G401 (cell line): ENCODE measurements around the gene THY1. TPM values are rescaled to one million over a fixed set of nuclear protein-coding genes. Genes with fewer than 3 reads are reported as not detected.
"Not testable (repeated sequence)": the region's sequence is repeated elsewhere in the genome, so short reads cannot be mapped to it uniquely, and the experiment has no call there.

Experiments
- DNase-seq: peaks from one replicate; pipeline ENCODE4 v3.0.0-alpha.2; 2015; ENCODE audit warnings: low spot score
- in situ Hi-C: cut with HindIII; loops from 2 replicates; pipeline ENCODE4 v1.10.0; 2016; ENCODE audit warnings: low sequenced_read_pairs, mixed read lengths
- total RNA-seq: library from RNA; depleted of rRNA; stranded (reverse); fragments of >200 nt; shearing (Covaris generic); gene quantifications from 2 replicates; pipeline ENCODE4 v1.2.3, GENCODE V29; 2014

Gene THY1
- total RNA-seq, 1 experiment from 2014 or later = 57.4 TPM

- no peak for DNase-seq
- in situ Hi-C loops = no loop called here
Measured at GRCh38 chr11:119421351-119421750, 1.6 kb downstream of the THY1 start.

DNA sequence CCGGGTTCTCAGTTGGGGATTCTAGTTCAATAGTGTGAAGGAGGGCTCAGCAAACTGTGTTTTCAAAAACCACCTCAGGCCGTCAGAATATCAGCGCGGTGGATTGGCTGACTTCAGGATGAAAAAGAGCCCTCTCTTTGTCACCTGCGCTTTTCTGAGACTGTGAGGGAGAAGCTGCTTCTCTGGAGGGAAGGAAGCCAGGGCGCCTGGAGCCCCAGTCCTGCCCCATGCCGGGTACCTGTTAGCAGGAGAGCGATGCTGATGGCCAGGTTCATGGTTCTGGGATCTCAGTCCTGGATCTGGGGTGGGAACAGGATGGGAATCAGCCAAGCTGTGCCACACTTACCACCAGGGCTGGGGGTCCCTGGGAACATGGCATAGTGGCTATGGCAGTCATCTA is 2.3 kb downstream of the THY1 start:
- DNase-seq = no peak
- in situ Hi-C loops = no loop called here

DNA sequence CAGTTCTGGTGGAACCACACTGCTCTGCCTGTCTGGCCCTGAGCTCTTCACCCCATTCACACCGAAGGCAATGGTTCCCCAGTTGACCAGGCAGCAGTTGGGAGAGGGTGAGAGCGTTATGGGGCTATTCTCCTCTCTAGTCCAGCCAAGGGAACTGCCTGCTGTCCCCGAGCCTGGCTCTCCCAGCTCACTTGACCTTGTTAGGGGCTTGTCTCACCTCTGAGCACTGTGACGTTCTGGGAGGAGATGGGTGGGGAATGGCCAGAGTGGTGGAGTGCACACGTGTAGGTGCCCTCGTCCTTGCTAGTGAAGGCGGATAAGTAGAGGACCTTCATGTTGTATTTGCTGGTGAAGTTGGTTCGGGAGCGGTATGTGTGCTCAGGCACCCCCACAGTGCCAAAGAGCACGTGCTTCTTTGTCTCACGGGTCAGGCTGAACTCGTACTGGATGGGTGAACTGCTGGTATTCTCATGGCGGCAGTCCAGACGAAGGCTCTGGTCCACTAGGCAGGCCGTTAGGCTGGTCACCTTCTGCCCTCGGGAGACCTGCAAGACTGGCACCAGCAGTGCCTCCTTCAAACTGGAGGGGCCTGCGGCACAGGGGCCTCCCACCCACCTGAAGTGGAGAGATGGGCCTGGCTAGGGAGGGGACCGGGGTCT is 3.0 kb downstream of the THY1 start:
- in situ Hi-C loops = no loop called here

GRCh38 chr11:119419246-119419645 is 3.7 kb downstream of the THY1 start:
- in situ Hi-C loops = no loop called here
- DNase-seq = no peak

More for the DNA sequence above, 3.0 kb downstream of the THY1 start:
- DNase-seq = no peak

DNA sequence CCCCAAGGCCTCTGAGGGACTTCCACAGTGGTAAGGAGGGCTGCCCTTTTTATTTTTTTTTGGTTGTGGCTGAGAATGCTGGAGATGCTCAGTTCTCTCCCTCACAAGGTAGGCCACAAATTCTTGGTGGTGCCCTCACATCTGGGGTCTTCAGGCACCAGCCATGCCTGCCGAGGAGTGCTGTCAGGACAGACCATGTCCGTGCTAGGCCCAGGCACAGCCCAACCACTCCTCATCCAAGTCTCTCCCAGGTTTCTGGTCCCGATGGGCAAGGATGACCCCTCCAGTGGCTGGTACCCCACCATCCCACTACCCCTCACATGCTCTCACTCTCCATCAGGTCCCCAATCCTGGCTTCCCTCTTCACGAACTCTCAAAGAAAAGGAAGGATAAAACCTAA is 4.2 kb downstream of the THY1 start:
- in situ Hi-C loops = no loop called here

DNA sequence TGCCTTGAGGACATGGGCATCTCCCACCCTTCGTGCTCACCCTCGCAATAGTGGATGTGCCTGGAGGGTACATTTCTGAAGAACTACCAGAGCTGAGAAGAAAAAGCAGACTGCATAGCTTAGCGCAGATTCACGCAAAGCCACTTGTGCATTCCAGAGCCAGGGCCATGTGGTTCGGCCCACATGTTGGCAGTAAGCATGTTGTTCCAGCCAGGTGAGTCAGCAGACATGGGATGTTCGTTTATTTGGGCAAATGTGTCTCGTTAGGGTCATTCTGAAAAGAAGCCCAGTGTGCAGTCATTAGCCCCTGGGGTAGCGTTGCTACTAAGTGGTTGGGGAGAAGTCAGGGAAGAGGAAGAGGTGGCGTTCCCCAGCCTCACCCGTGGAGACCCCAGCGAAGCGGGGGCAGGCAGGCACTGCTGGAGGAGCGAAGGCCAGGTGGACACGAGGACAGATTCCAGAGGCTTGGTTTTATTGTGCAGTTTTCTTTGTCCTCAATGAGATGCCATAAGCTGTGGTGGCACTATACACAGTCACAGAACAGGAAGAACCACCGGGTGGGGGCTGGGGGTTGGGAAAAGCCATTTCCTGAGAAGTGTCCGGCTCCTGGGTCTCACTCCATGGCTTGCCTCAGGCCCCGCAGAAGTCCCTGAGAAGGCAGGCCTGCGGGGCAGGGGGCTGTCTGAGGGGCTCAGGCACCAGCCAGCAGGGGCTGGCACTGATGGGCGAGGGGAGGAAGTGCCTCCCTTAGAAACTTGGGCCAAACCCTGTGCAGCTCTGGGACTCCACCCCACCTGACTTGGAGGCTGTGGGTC is 5.0 kb downstream of the THY1 start:
- DNase-seq = peak; percentile 13
- in situ Hi-C loops = no loop called here

More for the DNA sequence above, 4.2 kb downstream of the THY1 start:
- no peak for DNase-seq

- in situ Hi-C loops = no loop called here
- no peak for DNase-seq
Measured at GRCh38 chr11:119416606-119417580, 6.1 kb downstream of the THY1 start.

GRCh38 chr11:119415966-119416365 is 7.0 kb downstream of the THY1 start:
- in situ Hi-C loops = no loop called here
- DNase-seq = no peak

GRCh38 chr11:119415517-119415916 is 7.5 kb downstream of the THY1 start:
- no peak for DNase-seq
- in situ Hi-C loops = no loop called here

- DNase-seq = no peak
- in situ Hi-C loops = no loop called here
Measured at GRCh38 chr11:119414734-119415133, 8.2 kb downstream of the THY1 start.

DNA sequence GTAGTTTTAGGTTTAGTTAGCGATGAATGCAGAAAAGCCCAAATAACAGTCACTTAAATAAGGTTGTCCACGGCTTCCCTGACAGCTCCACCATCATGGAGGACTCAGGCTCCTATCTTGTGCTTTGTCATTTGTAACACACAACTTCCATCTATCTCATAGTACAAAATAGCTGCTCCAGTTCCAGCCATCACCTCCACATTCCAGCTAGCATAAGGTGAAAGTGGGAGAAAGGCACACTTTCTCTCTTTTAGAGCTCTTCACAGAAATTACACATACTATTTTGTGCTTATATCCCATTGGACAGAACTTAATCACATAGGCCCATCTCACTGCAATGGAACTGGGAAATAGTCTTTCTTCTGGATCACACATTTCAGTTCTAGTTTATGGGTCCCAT is 8.7 kb downstream of the THY1 start:
- no peak for DNase-seq
- in situ Hi-C loops = no loop called here

GRCh38 chr11:119412072-119412471 is 10.9 kb downstream of the THY1 start:
- in situ Hi-C loops = no loop called here
- DNase-seq = no peak

DNA sequence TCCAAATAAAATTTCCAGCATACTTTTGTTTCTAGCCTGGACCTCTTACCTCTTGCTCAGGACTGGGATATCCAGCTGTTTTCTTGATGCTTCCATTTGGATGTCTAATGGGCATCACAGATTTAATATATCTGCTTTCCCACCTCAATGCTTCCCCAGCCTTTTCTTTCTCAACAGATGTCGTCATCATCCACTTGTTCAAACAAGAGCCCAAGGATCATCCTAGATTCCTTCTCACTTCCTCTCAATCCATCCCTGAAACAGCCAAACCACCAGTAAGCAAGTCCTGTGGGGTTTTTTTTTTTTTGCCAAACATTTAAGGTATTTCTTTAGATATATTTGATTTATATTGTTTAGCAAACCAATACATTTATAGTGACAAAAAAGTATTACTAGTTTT is 12.5 kb downstream of the THY1 start:
- no peak for DNase-seq
- in situ Hi-C loops = no loop called here

DNA sequence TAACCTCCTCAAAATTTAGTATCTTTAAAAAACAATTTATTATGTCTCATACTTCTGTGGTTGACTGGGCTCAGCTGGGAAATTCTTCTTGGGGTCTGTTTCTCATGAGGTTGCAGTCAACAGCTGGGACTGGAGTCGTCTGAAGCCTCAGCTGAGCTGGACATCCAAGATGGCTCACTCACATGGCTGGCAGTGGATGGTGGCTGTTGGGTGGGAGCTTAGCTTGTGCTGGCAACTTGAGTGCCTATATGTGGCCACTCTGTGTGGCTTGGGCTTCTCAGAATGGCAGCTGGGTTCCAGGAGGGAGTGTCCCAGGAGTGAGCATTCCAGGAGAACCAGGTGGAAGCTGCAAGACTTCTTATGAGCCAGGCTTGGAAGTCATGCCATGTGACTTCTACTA is 13.2 kb downstream of the THY1 start:
- no peak for DNase-seq
- in situ Hi-C loops = no loop called here

DNA sequence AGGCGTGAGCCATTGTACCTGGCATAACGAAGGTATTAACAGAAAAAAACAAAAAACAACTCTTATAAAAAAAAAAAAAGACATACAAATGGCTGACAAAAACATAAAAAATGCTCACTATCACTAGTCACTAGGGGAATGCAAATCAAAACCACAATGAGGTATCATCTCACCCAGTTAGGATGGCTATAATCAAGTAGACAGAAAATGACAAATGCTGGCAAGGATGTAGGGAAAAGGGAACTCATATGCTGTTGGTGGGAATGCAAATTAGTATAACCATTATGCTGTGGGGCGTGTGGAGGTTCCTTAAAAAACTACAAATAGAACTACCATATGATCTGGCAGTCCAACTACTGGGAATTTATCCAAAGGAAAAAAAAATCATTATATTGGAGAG is 17.0 kb downstream of the THY1 start:
- in situ Hi-C loops = no loop called here

GRCh38 chr11:119405448-119405847 is 17.5 kb downstream of the THY1 start:
- in situ Hi-C loops = not testable (repeated sequence)

More for the DNA sequence above, 17.0 kb downstream of the THY1 start:
- no peak for DNase-seq

DNA sequence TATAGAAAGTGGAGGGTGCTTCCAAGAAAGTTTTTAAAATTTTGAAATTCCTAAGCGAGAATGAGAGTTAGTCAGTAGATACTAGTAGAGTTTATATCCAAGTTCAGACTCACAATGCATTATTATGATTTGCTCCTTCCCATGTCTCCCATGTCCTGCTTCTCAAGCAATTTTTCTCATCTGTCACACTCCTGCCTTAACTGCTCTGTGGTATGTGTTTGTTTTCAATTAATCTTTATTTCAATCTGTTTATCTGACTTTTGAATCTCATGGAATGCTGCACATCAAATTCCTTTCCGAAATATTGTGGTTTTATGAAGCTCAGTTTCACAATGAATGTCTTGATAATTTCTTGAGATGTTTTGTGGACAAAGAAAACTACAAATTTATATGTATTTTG is 18.1 kb downstream of the THY1 start:
- no peak for DNase-seq
- in situ Hi-C loops = no loop called here

More at GRCh38 chr11:119405448-119405847, 17.5 kb downstream of the THY1 start:
- DNase-seq = not testable (repeated sequence)

GRCh38 chr11:119403021-119403420 is 20.0 kb downstream of the THY1 start:
- in situ Hi-C loops = no loop called here
- DNase-seq = no peak

GRCh38 chr11:119402470-119402869 is 20.5 kb downstream of the THY1 start:
- in situ Hi-C loops = no loop called here
- no peak for DNase-seq

- DNase-seq = no peak
- in situ Hi-C loops = no loop called here
Measured at GRCh38 chr11:119400860-119401259, 22.1 kb downstream of the THY1 start.
